Measurements from ENCODE around the gene GPRC5C. TPM values are rescaled to one million over a fixed set of nuclear protein-coding genes. Genes with fewer than 3 reads are reported as not detected.

Gene GPRC5C
- total and polyA plus RNA-seq, 2 donors (not counting 3 experiments of a cell fraction or from before 2014, with no cell fraction given), result not detected

GRCh38 chr17:74394275-74394950 is 37.5 kb upstream of the GPRC5C start:
- H3K4me1 ChIP-seq (ENCODE audit: control insufficient read depth, extremely low read depth, insufficient read depth, low read length), result no peaks in the 10 kb centered on the region

More at GRCh38 chr17:74394275-74394950, 37.5 kb upstream of the GPRC5C start:
- intact Hi-C loops (cut with micrococcal nuclease), result no loop called here
- POLR2A ChIA-PET, result no interaction called here
- Histone ChIP-seq H4K20me1 (replicated peaks; ENCODE audit: control insufficient read depth, extremely low read depth, insufficient read depth, low read length) (no peaks in the 10 kb centered on the region), H3K9me3 (replicated peaks; ENCODE audit: control insufficient read depth, insufficient read depth, low read length) (no peaks in the 10 kb centered on the region), H3K79me2 (ENCODE audit: control insufficient read depth, insufficient read depth, low read length) (no peaks in the 10 kb centered on the region), H3K36me3 (ENCODE audit: control insufficient read depth in 2 of 2, extremely low read depth in 1 of 2, insufficient read depth in 2 of 2, low read length in 2 of 2) (no peaks in the 10 kb centered on the region), H3K9me1 (replicated peaks; ENCODE audit: control insufficient read depth, extremely low read depth, insufficient read depth, low read length) (no peaks in the 10 kb centered on the region), H3K4me3 (replicated peaks in 1 of 3; ENCODE audit: insufficient read depth in 1 of 3, low read depth in 1 of 3, low read length in 3 of 3) (no peak overlapping the region), H2AFZ (ENCODE audit: low read depth, low read length) (no peak overlapping the region), H3K27ac (ENCODE audit: insufficient read depth, low read depth, low read length) (no peak overlapping the region), H3K9ac (replicated peaks; ENCODE audit: extremely low read depth, insufficient read depth, low read length) (no peak overlapping the region), H3K27me3 (ENCODE audit: control insufficient read depth in 2 of 2, insufficient read depth in 2 of 2, low read length in 2 of 2) (no peaks in the 10 kb centered on the region), H3K4me2 (ENCODE audit: insufficient read depth, low read length) (no peak overlapping the region)
- no TSS peak for BruUV-seq (replicated peaks)
- DNase-seq (ENCODE audit: low read depth, low spot score), result no peak
- FAIRE-seq, result no peak
- TF ChIP-seq GATA2 (IDR thresholded peaks at IDR 0.05; ENCODE audit: insufficient read depth, insufficient read length, low read depth, low read length) (no peak), POLR2AphosphoS5 (IDR thresholded peaks at IDR 0.05; ENCODE audit: insufficient read depth, low read depth, low read length) (no peak), POLR2A (IDR thresholded peaks at IDR 0.05; ENCODE audit: low read depth, low read length) (no peak), MYC (IDR thresholded peaks at IDR 0.05; ENCODE audit: low read depth, low read length) (no peak), EZH2 (IDR thresholded peaks at IDR 0.05; ENCODE audit: borderline replicate concordance, low read depth, low read length, severe bottlenecking) (no peak), JUN (IDR thresholded peaks at IDR 0.05; ENCODE audit: borderline replicate concordance, insufficient read depth, insufficient read length, low read depth) (no peak), FOS (IDR thresholded peaks at IDR 0.05; ENCODE audit: borderline replicate concordance, insufficient read depth, low read length) (no peak), CTCF (IDR thresholded peaks at IDR 0.05; ENCODE audit: extremely low read depth in 1 of 2, insufficient read depth in 1 of 2, low read depth in 1 of 2, low read length in 2 of 2) (no peak), MAX (IDR thresholded peaks at IDR 0.05; ENCODE audit: insufficient read depth, insufficient read length) (no peak)
- CTCF ChIA-PET, result interaction anchor here (1.3 to 5.3 kb wide), 2 partner anchors 9 to 14 kb away, joined by 3 to 32 read pairs; no protein-coding TSS in a partner anchor
- dilution Hi-C loops (cut with MboI; ENCODE audit: extremely low pct_ligation_motif_present, low sequenced_read_pairs), result no loop called here
